HG02970 (cell line): ENCODE measurements around the gene ABHD4.
"Not testable (repeated sequence)": the region's sequence is repeated elsewhere in the genome, so short reads cannot be mapped to it uniquely, and the experiment has no call there.

Source experiments
- ATAC-seq: cut with Tn5 transposase; IDR thresholded peaks from one replicate; pipeline ENCODE4 v1.9.1; 2021; ENCODE audit warnings: mild to moderate bottlenecking, moderate library complexity, moderate number of reproducible peaks; ENCODE audit not compliant: unreplicated experiment, low FRiP score

Gene ABHD4

GRCh38 chr14:22622255-22622654 lies 24.2 kb downstream of the ABHD4 start:
- no peak for ATAC-seq

- no peak for ATAC-seq
Measured at GRCh38 chr14:22623047-22623446, 24.9 kb downstream of the ABHD4 start.

GRCh38 chr14:22626590-22626989 lies 28.5 kb downstream of the ABHD4 start:
- ATAC-seq: no peak

GRCh38 chr14:22627506-22628263 lies 29.6 kb downstream of the ABHD4 start:
- no peak for ATAC-seq

GRCh38 chr14:22629361-22629760 lies 31.3 kb downstream of the ABHD4 start:
- ATAC-seq: no peak

- ATAC-seq: no peak
Measured at GRCh38 chr14:22630066-22630465, 32.0 kb downstream of the ABHD4 start.

- no peak for ATAC-seq
Measured at GRCh38 chr14:22630486-22630885, 32.4 kb downstream of the ABHD4 start.

- ATAC-seq: no peak
Measured at GRCh38 chr14:22634233-22634900, 36.3 kb downstream of the ABHD4 start.

GRCh38 chr14:22635980-22636379 lies 37.9 kb downstream of the ABHD4 start:
- not testable (repeated sequence) for ATAC-seq

- ATAC-seq: no peak
Measured at GRCh38 chr14:22640192-22640591, 42.1 kb downstream of the ABHD4 start.

GRCh38 chr14:22641846-22642245 lies 43.7 kb downstream of the ABHD4 start:
- ATAC-seq: no peak

GRCh38 chr14:22644305-22644635 lies 46.2 kb downstream of the ABHD4 start, which contains the start of gene OR6J1:
TSS of gene OR6J1 (minus strand) at chr14:22644352. CDS start at chr14:22634811, 9,541 bp downstream.
- ATAC-seq: no peak

GRCh38 chr14:22646570-22647254 lies 48.6 kb downstream of the ABHD4 start:
- ATAC-seq: no peak

- ATAC-seq: no peak
Measured at GRCh38 chr14:22648506-22648905, 50.4 kb downstream of the ABHD4 start.

GRCh38 chr14:22650046-22650739 lies 52.1 kb downstream of the ABHD4 start:
- ATAC-seq: no peak

GRCh38 chr14:22650960-22651521 lies 52.9 kb downstream of the ABHD4 start:
- no peak for ATAC-seq

GRCh38 chr14:22651586-22651985 lies 53.5 kb downstream of the ABHD4 start:
- ATAC-seq: no peak

- no peak for ATAC-seq
Measured at GRCh38 chr14:22653012-22653621, 55.0 kb downstream of the ABHD4 start.

- ATAC-seq: no peak
Measured at GRCh38 chr14:22656226-22656625, 58.1 kb downstream of the ABHD4 start.
